HEK293 (cell line): ENCODE data around the gene TPSD1.

Experiments used
- ZIC2 ChIP-seq: fragments of 450-650 bp; formaldehyde crosslinking; IDR thresholded peaks from 2 replicates; pipeline ENCODE4 v1.5.1; 2016; ENCODE audit warnings: missing biosample characterization, missing genetic modification characterization

The TPSD1 gene

GRCh38 chr16:1308036-1308976 is 52.4 kb downstream of the TPSD1 start (continued):
- TF ChIP-seq ZIC2 (tag by site-specific recombination) = no peak
